ENCODE data around the gene UBXN6. TPM values are rescaled to one million over a fixed set of nuclear protein-coding genes. Genes with fewer than 3 reads are reported as not detected.
A peak's percentile ranks its signal among the peaks of the same experiment; 100 is the strongest.

Gene UBXN6
- total and polyA plus RNA-seq, 2 experiments from 2014 or later: 19.1 to 21.6 TPM

- DNase-seq (ENCODE audit: low spot score) (no peak), ATAC-seq (no peak)
- Histone ChIP-seq H3K27ac (ENCODE audit: low read depth) (peak within 1 kb of the TSS; percentile 6; the same call in 1 of the 2 replicates), H3K4me1 (ENCODE audit: insufficient read depth) (peaks cover 9% of the 10 kb centered on the region; the same call in 1 of the 2 replicates), H2AFZ (no peak within 1 kb of the TSS; the same call in 1 of the 2 replicates), H3K79me2 (replicated peaks; ENCODE audit: insufficient read depth) (peaks cover 33% of the 10 kb centered on the region), H3K9me2 (ENCODE audit: insufficient read depth) (no peaks in the 10 kb centered on the region), H3K27me3 (ENCODE audit: insufficient read depth) (no peaks in the 10 kb centered on the region), H3K4me2 (peak within 1 kb of the TSS; percentile 85), H4K20me1 (replicated peaks; ENCODE audit: insufficient read depth) (peaks cover 8% of the 10 kb centered on the region), H3F3A (replicated peaks; ENCODE audit: low read depth) (peaks cover 15% of the 10 kb centered on the region; the same call in 1 of the 2 replicates), H3K36me3 (ENCODE audit: insufficient read depth) (0 out of 2 replicates have a peak, but pooled peaks cover 17% of the 10 kb centered on the region), H3K4me3 (peak within 1 kb of the TSS; percentile 85)
- no peaks in the 10 kb centered on the region for H3K9me3 Mint-ChIP-seq
- H3K4me3 Mint-ChIP-seq: peak within 1 kb of the TSS; percentile 85
- TF ChIP-seq STAT1 (IDR thresholded peaks at IDR 0.05; ENCODE audit: unreplicated experiment) (no peak), POLR2AphosphoS5 (IDR thresholded peaks at IDR 0.05; ENCODE audit: low read depth) (peak; percentile 46; the same call in 1 of the 2 replicates), ZNF331 (CRISPR knock-in tag; IDR thresholded peaks at IDR 0.05; ENCODE audit: low read depth) (no peak), EZH2phosphoT487 (IDR thresholded peaks at IDR 0.05; ENCODE audit: unreplicated experiment) (no peak)
- peaks cover 13% of the 10 kb centered on the region for H3K4me1 Mint-ChIP-seq
- peaks cover 11% of the 10 kb centered on the region for H3K27me3 Mint-ChIP-seq (ENCODE audit: insufficient read depth, low read depth, poor library complexity)
- H3K36me3 Mint-ChIP-seq (ENCODE audit: low read depth): peaks cover 12% of the 10 kb centered on the region
- peak within 1 kb of the TSS; percentile 83 for H3K27ac Mint-ChIP-seq
These were observed 14.8 kb upstream of the UBXN6 start, which contains the start of gene HDGFL2 for GRCh38 chr19:4472174-4472974. HDGFL2 (plus strand) TSS chr19:4472297; CDS start chr19:4472351, 54 bp downstream.

- peak overlapping the region; percentile 58 for H3K4me2 ChIP-seq
- Mint-ChIP-seq H3K9me3 (no peaks in the 10 kb centered on the region), H3K4me3 (no peak overlapping the region), H3K27ac (no peak overlapping the region), H3K27me3 (ENCODE audit: insufficient read depth, low read depth, poor library complexity) (peaks cover 11% of the 10 kb centered on the region), H3K4me1 (peaks cover 13% of the 10 kb centered on the region), H3K36me3 (ENCODE audit: low read depth) (peaks cover 4% of the 10 kb centered on the region)
- no peaks in the 10 kb centered on the region for H3K27me3 ChIP-seq (ENCODE audit: insufficient read depth)
- H3K27ac ChIP-seq (ENCODE audit: low read depth): peak overlapping the region; percentile 6; the same call in 1 of the 2 replicates
- peaks cover 33% of the 10 kb centered on the region for H3K79me2 ChIP-seq (replicated peaks; ENCODE audit: insufficient read depth)
- 0 out of 2 replicates have a peak, but pooled peaks cover 9% of the 10 kb centered on the region for H3K36me3 ChIP-seq (ENCODE audit: insufficient read depth)
- peak; percentile 100 for DNase-seq (ENCODE audit: low spot score)
- no peaks in the 10 kb centered on the region for H3K9me2 ChIP-seq (ENCODE audit: insufficient read depth)
- peaks cover 8% of the 10 kb centered on the region for H4K20me1 ChIP-seq (replicated peaks; ENCODE audit: insufficient read depth)
- ATAC-seq: peak; percentile 85
- H3K4me3 ChIP-seq: peak overlapping the region; percentile 48
- H3F3A ChIP-seq (replicated peaks; ENCODE audit: low read depth): peaks cover 12% of the 10 kb centered on the region; the same call in 1 of the 2 replicates
- H2AFZ ChIP-seq: no peak overlapping the region; the same call in 1 of the 2 replicates
- H3K4me1 ChIP-seq (ENCODE audit: insufficient read depth): peaks cover 9% of the 10 kb centered on the region; the same call in 1 of the 2 replicates
- TF ChIP-seq ZNF462 (CRISPR knock-in tag; IDR thresholded peaks at IDR 0.05) (no peak), POLR2AphosphoS5 (IDR thresholded peaks at IDR 0.05; ENCODE audit: low read depth) (peak; percentile 33; the same call in 1 of the 2 replicates), CREB1 (CRISPR knock-in tag; IDR thresholded peaks at IDR 0.05; ENCODE audit: low read depth) (peak; percentile 87), ETS1 (IDR thresholded peaks at IDR 0.05) (no peak), EZH2 (IDR thresholded peaks at IDR 0.05; ENCODE audit: low read depth, unreplicated experiment) (no peak), ZNF114 (CRISPR knock-in tag; IDR thresholded peaks at IDR 0.05) (no peak)
These were observed 14.0 kb upstream of the UBXN6 start for GRCh38 chr19:4471403-4472173.
